Right lobe of liver (tissue), 4 donors: ENCODE measurements around the gene TENM3.

ENCODE experiments used
- CTCF ChIP-seq, 4 donors: fragments of 200-600 bp in 3 of 4; fragments of 450-650 bp in 1 of 4; IDR thresholded peaks; one replicate each; pipeline versions ENCODE4 v1.5.1 to v1.8.0; 2016 to 2022; ENCODE audit warnings: antibody characterized with exemption in 4 of 4, mild to moderate bottlenecking in 2 of 4
- POLR2A ChIP-seq: fragments of 450-650 bp; IDR thresholded peaks from one replicate; pipeline ENCODE4 v1.6.1; 2017; ENCODE audit warnings: antibody characterized with exemption, mild to moderate bottlenecking
- donor health status: DM: no; HTN: no; CAD: no.
- donor health status: DM: no; HTN: no; CAD: no.
- donor health status: DM: no; HTN: yes; CAD: no.

- TF ChIP-seq CTCF (IDR thresholded peaks at IDR 0.05), result no peak
- TF ChIP-seq POLR2A, result no peak
These were observed 350.7 kb downstream of the TENM3 start for GRCh38 chr4:182593864-182594263.
